Stimulated activated CD4-positive, alpha-beta T cell treated with anti-CD3 and anti-CD28 coated beads, Interleukin-4, amount 100 ng/mL, for 24 hours (primary cell): ENCODE results near the gene AGPAT2.

Experiments used
- DNase-seq: peaks from one replicate; pipeline ENCODE4 v3.0.0-alpha.2; 2020

The AGPAT2 gene

GRCh38 chr9:136700304-136700703 is 13.0 kb upstream of the AGPAT2 start:
- DNase-seq: no peak

- no peak for DNase-seq
Observed at GRCh38 chr9:136698635-136699246, 11.5 kb upstream of the AGPAT2 start.

- DNase-seq: no peak
Observed at GRCh38 chr9:136697821-136698526, 10.7 kb upstream of the AGPAT2 start.

GRCh38 chr9:136697146-136697820 is 10.0 kb upstream of the AGPAT2 start:
- no peak for DNase-seq

GRCh38 chr9:136696502-136696901 is 9.2 kb upstream of the AGPAT2 start:
- no peak for DNase-seq

GRCh38 chr9:136695955-136696354 is 8.7 kb upstream of the AGPAT2 start:
- DNase-seq: no peak

GRCh38 chr9:136695435-136695895 is 8.2 kb upstream of the AGPAT2 start:
- no peak for DNase-seq

- DNase-seq: no peak
Observed at GRCh38 chr9:136694872-136695247, 7.6 kb upstream of the AGPAT2 start.

GRCh38 chr9:136694163-136694871 is 7.1 kb upstream of the AGPAT2 start:
- peak; percentile 19 for DNase-seq

- DNase-seq: no peak
Observed at GRCh38 chr9:136693490-136694162, 6.4 kb upstream of the AGPAT2 start.

GRCh38 chr9:136693135-136693489 is 5.9 kb upstream of the AGPAT2 start:
- DNase-seq: no peak

- DNase-seq: no peak
Observed at GRCh38 chr9:136692185-136693134, 5.2 kb upstream of the AGPAT2 start.

- no peak for DNase-seq
Observed at GRCh38 chr9:136691316-136692184, 4.3 kb upstream of the AGPAT2 start.

GRCh38 chr9:136690806-136691261 is 3.6 kb upstream of the AGPAT2 start:
- DNase-seq: no peak

GRCh38 chr9:136690104-136690805 is 3.0 kb upstream of the AGPAT2 start:
- no peak for DNase-seq

- no peak for DNase-seq
Observed at GRCh38 chr9:136689108-136689460, 1.8 kb upstream of the AGPAT2 start.

- no peak for DNase-seq
Observed at GRCh38 chr9:136688274-136689107, 1.2 kb upstream of the AGPAT2 start.

GRCh38 chr9:136687721-136688223 is 515 bp upstream of the AGPAT2 start:
- no peak for DNase-seq

GRCh38 chr9:136686534-136686793 is 793 bp downstream of the AGPAT2 start:
- DNase-seq: no peak
